IMR-90 (cell line): ENCODE measurements around the gene CCDC63. TPM values are rescaled to one million over a fixed set of nuclear protein-coding genes. Genes with fewer than 3 reads are reported as not detected.

Experiments
- ATAC-seq: fragments of 200-7000 bp; cut with Tn5 transposase; 2 replicates; pipeline ENCODE4 v1.9.1; 2020; ENCODE audit warnings: low read depth, mild to moderate bottlenecking, moderate library complexity
- BruUV-seq: library from RNA; stranded (reverse); fragments of 400-500 nt; replicated peaks from 2 replicates; lab custom pipeline; 2021; lab: Mats Ljungman, UMichigan
- CTCF ChIA-PET: fragments of 300-600 bp; formaldehyde crosslinking; extraction: SDS; loops from one replicate; lab custom pipeline; 2021; ENCODE audit warnings: antibody characterized with exemption; lab: Yijun Ruan, JAX
- POLR2A ChIA-PET: fragments of 300-600 bp; sonication (Branson Sonifier 250); formaldehyde crosslinking; loops from one replicate; lab custom pipeline; 2022; ENCODE audit warnings: antibody characterized with exemption; ENCODE audit not compliant: unreplicated experiment; lab: Charles Lee
- DNase-seq: peaks from one replicate; pipeline ENCODE4 v3.0.0; 2013
- H2AFZ ChIP-seq: replicated peaks from 2 replicates; pipeline ENCODE3; 2013; ENCODE audit warnings: low read length, mild to moderate bottlenecking; ENCODE audit not compliant: poor library complexity
- H2AK5ac ChIP-seq: 2 replicates; pipeline ENCODE4 v1.6.1; 2013; ENCODE audit warnings: low read depth, low read length, inconsistent platforms
- H2AK9ac ChIP-seq: replicated peaks from 2 replicates; pipeline ENCODE3; 2013; ENCODE audit warnings: mild to moderate bottlenecking, low read depth, low read length, moderate library complexity; ENCODE audit not compliant: poor library complexity
- H2BK120ac ChIP-seq: 2 replicates; pipeline ENCODE4 v1.6.1; 2013; ENCODE audit warnings: low read depth, low read length, inconsistent platforms
- H2BK15ac ChIP-seq: 3 replicates; pipeline ENCODE4 v1.6.1; 2013; ENCODE audit warnings: low read depth, low read length, inconsistent platforms
- H2BK20ac ChIP-seq: 2 replicates; pipeline ENCODE4 v1.6.1; 2013; ENCODE audit warnings: low read depth, mild to moderate bottlenecking, inconsistent platforms, low read length, moderate library complexity
- H2BK5ac ChIP-seq: 2 replicates; pipeline ENCODE4 v1.6.1; 2013; ENCODE audit warnings: mild to moderate bottlenecking, low read depth, low read length, inconsistent platforms; ENCODE audit not compliant: poor library complexity, severe bottlenecking
- H3K14ac ChIP-seq: replicated peaks from 2 replicates; pipeline ENCODE4 v1.6.1; 2013; ENCODE audit warnings: low read depth, low read length, inconsistent platforms
- H3K18ac ChIP-seq: 2 replicates; pipeline ENCODE4 v1.6.1; 2013; ENCODE audit warnings: low read depth, low read length, control low read depth
- H3K23ac ChIP-seq: 2 replicates; pipeline ENCODE4 v1.6.1; 2013; ENCODE audit warnings: low read depth, low read length, inconsistent platforms
- H3K27ac ChIP-seq: 2 replicates; pipeline ENCODE4 v1.5.1; 2013; ENCODE audit warnings: mild to moderate bottlenecking, control low read depth, low read length; ENCODE audit not compliant: insufficient read depth
- H3K27me3 ChIP-seq: 2 replicates; pipeline ENCODE4 v1.6.1; 2013; ENCODE audit warnings: low read length; ENCODE audit not compliant: control insufficient read depth, insufficient read depth
- H3K36me3 ChIP-seq: 2 replicates; pipeline ENCODE4 v1.6.1; 2013; ENCODE audit warnings: low read length, mixed read lengths; ENCODE audit not compliant: control insufficient read depth, insufficient read depth
- H3K4ac ChIP-seq: 2 replicates; pipeline ENCODE4 v1.6.1; 2013; ENCODE audit warnings: low read depth, low read length, inconsistent platforms
- H3K4me1 ChIP-seq: 2 replicates; pipeline ENCODE4 v1.6.1; 2013; ENCODE audit warnings: low read length, mixed read lengths; ENCODE audit not compliant: control insufficient read depth, insufficient read depth
- H3K4me2 ChIP-seq: 2 replicates; pipeline ENCODE4 v1.6.1; 2013; ENCODE audit warnings: low read depth, mild to moderate bottlenecking, control low read depth, low read length, moderate library complexity
- H3K4me3 ChIP-seq: 2 replicates; pipeline ENCODE4 v1.5.1; 2013; ENCODE audit warnings: low read depth, mild to moderate bottlenecking, control low read depth, low read length, moderate library complexity; ENCODE audit not compliant: insufficient read depth
- H3K56ac ChIP-seq: 2 replicates; pipeline ENCODE4 v1.6.1; 2013; ENCODE audit warnings: low read length, inconsistent platforms; ENCODE audit not compliant: insufficient read depth; ENCODE audit errors: extremely low read depth
- H3K79me1 ChIP-seq, 2 experiments: 2 replicates each; pipeline ENCODE4 v1.6.1; 2013; ENCODE audit warnings: low read length in 2 of 2, inconsistent platforms in 1 of 2, low read depth in 1 of 2
- H3K9ac ChIP-seq: 2 replicates; pipeline ENCODE4 v1.6.1; 2013; ENCODE audit warnings: low read depth, low read length, control low read depth
- H3K9me1 ChIP-seq: 2 replicates; pipeline ENCODE4 v1.6.1; 2013; ENCODE audit warnings: low read length, inconsistent platforms; ENCODE audit not compliant: insufficient read depth
- H3K9me3 ChIP-seq: 2 replicates; pipeline ENCODE4 v1.6.1; 2013; ENCODE audit warnings: low read length; ENCODE audit not compliant: control insufficient read depth, insufficient read depth
- H4K20me1 ChIP-seq: 2 replicates; pipeline ENCODE4 v1.6.1; 2013; ENCODE audit warnings: low read length, inconsistent platforms; ENCODE audit not compliant: insufficient read depth
- H4K5ac ChIP-seq: 2 replicates; pipeline ENCODE4 v1.6.1; 2013; ENCODE audit warnings: mild to moderate bottlenecking, low read depth, low read length, control low read depth
- H4K8ac ChIP-seq, 2 experiments: 2 replicates each; pipeline ENCODE4 v1.6.1; 2013; ENCODE audit warnings: low read depth in 2 of 2, low read length in 2 of 2, control low read depth in 1 of 2, inconsistent platforms in 1 of 2
- H4K91ac ChIP-seq: 2 replicates; pipeline ENCODE4 v1.6.1; 2013; ENCODE audit warnings: low read depth, low read length, inconsistent platforms; ENCODE audit not compliant: insufficient read depth
- BHLHE40 ChIP-seq: fragments of 150-350 bp; IDR thresholded peaks from 2 replicates; pipeline ENCODE4 v1.6.1; 2016; ENCODE audit warnings: mild to moderate bottlenecking, low read depth, low read length
- WGBS, 2 experiments: methylation state at CpG; one replicate each; pipeline versions ENCODE4 v1.1.5 to v1.1.7; 2013; ENCODE audit warnings: missing lambda C conversion rate in 2 of 2; ENCODE audit not compliant: insufficient read length in 1 of 2; ENCODE audit errors: extremely low coverage in 2 of 2; 5-methylcytosine and 5-hydroxymethylcytosine counted together
- dilution Hi-C: fragments of 300-500 bp; cut with HindIII; formaldehyde crosslinking; loops from one replicate; pipeline ENCODE4 v1.14.3; 2018; ENCODE audit warnings: low sequenced_read_pairs; ENCODE audit not compliant: unreplicated experiment
- in situ Hi-C: fragments of 300-500 bp; cut with MboI; formaldehyde crosslinking; loops from 3 replicates; pipeline ENCODE4 v1.14.3; 2019; ENCODE audit warnings: low sequenced_read_pairs, inconsistent platforms, mixed read lengths
- intact Hi-C: fragments of 100-400 bp; cut with micrococcal nuclease; formaldehyde crosslinking; loops from 2 replicates; pipeline ENCODE4 v1.10.0; 2022
- polyA plus RNA-seq, 3 experiments: library from polyadenylated mRNA; depleted of rRNA; stranded (reverse); fragments of >200 nt; gene quantifications; 2 replicates each; pipeline ENCODE4 v1.2.3, GENCODE V29; 2012; ENCODE audit warnings: low replicate concordance in 1 of 3
- total RNA-seq: library from RNA; depleted of rRNA; stranded (reverse); fragments of >200 nt; gene quantifications from 2 replicates; pipeline ENCODE4 v1.2.3, GENCODE V29; 2012

The CCDC63 gene
- total and polyA plus RNA-seq, 2 of the 4 experiments (the other 2 are of a cell fraction) = not detected

DNA sequence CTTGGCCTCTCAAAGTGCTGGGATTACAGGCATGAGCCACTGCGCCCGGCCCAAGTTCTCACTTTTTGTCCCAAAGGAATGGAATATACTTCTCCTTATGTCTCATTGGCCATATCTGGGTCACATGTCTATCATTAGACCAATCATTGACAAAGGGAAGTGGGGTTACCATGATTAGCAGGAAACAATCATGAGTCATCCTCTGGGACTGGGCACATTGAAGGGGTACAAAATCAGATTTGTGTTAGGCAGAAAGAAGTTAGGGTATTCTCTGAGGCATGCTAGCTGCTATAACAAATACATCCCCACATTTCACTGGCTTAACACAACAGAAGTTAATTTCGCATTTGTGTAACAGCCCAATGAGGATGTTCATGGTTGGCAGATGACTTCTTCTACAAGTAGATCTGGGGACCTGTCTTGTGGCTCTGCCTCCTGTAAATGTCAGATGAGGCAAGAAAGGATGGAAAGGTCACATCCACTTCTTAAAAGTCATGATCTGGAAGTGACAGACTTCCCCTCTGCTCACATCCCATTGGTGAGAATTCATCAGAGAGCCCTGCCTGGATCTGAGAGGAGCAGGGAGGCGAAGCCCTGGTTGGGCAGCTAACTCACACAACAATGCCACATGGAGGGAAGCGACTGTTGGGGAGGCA is 3.1 kb downstream of the CCDC63 start:
- no peak overlapping the region for H3K14ac ChIP-seq
- H4K8ac ChIP-seq = no peak overlapping the region
- H3K4ac ChIP-seq = no peak overlapping the region
- H3K23ac ChIP-seq = no peak overlapping the region
- no peaks in the 10 kb centered on the region for H4K20me1 ChIP-seq
- dilution Hi-C loops (no loop called here), intact Hi-C loops (no loop called here), in situ Hi-C loops (no loop called here)
- no peaks in the 10 kb centered on the region for H3K79me1 ChIP-seq
- no peak overlapping the region for H3K4me3 ChIP-seq
- no peak overlapping the region for H3K56ac ChIP-seq
- H4K5ac ChIP-seq = no peak overlapping the region
- no CpG with 5 or more reads among the region's 5 CpGs for WGBS, 2 experiments
- H2AK9ac ChIP-seq = no peak overlapping the region
- H2BK5ac ChIP-seq = no peak overlapping the region
- no peak for TF ChIP-seq BHLHE40
- no peak overlapping the region for H2BK20ac ChIP-seq
- no TSS peak for BruUV-seq
- H2BK120ac ChIP-seq = no peak overlapping the region
- CTCF ChIA-PET = no interaction called here
- no peak overlapping the region for H3K9ac ChIP-seq
- H3K36me3 ChIP-seq = no peaks in the 10 kb centered on the region
- no peak overlapping the region for H3K18ac ChIP-seq
- no peaks in the 10 kb centered on the region for H3K4me1 ChIP-seq
- no peak overlapping the region for H4K91ac ChIP-seq
- no peak for ATAC-seq
- H2AFZ ChIP-seq = no peak overlapping the region
- POLR2A ChIA-PET = no interaction called here
- H3K27ac ChIP-seq = no peak overlapping the region
- H3K4me2 ChIP-seq = no peak overlapping the region
- DNase-seq = no peak
- peaks cover 26% of the 10 kb centered on the region for H3K27me3 ChIP-seq
- H2BK15ac ChIP-seq = no peak overlapping the region
- no peaks in the 10 kb centered on the region for H3K9me1 ChIP-seq
- H3K9me3 ChIP-seq = no peaks in the 10 kb centered on the region
- H2AK5ac ChIP-seq = no peak overlapping the region
